ENCODE data around the gene C8A.

DNA sequence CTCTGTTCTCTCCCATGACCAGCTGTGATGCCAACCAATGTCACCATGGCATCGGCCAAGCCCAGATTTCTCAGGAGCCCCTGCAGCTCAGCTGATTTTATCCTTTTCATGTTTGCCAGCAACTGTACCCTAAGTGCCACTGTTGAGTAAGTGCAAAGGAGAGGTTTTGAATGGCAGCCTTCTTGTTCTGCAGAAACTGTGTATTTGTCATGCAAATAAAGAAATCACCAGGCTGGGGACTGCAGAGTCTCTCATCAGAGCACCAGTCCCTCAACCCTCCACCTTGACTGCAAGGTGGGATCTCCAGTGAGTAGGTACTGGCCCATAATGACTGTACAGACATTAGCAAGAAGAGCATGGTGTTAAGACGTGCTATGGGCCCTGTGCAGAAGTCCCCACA, 84.6 kb downstream of the C8A start:
- no peak for TF ChIP-seq EZH2 (IDR thresholded peaks at IDR 0.05; ENCODE audit: insufficient read depth, poor library complexity, severe bottlenecking)
- no peak for TF ChIP-seq EZH2phosphoT487 (IDR thresholded peaks at IDR 0.05; ENCODE audit: insufficient read depth, low read depth)
